NT2/D1 (cell line): ENCODE data around the gene MIER3.

Source experiments
- DNase-seq: peaks from one replicate; pipeline ENCODE4 v3.0.0-alpha.2; 2011; ENCODE audit warnings: low read depth, low spot score
- H3K27me3 ChIP-seq: 2 replicates; pipeline ENCODE4 v1.6.0; 2011; ENCODE audit warnings: mild to moderate bottlenecking; ENCODE audit not compliant: insufficient read length, insufficient read depth
- H3K36me3 ChIP-seq: 2 replicates; pipeline ENCODE4 v1.6.1; 2011; ENCODE audit warnings: mild to moderate bottlenecking, low read length, mixed read lengths; ENCODE audit not compliant: insufficient read depth, insufficient read length
- H3K4me1 ChIP-seq: 2 replicates; pipeline ENCODE4 v1.5.1; 2011; ENCODE audit not compliant: insufficient read depth, insufficient read length
- H3K4me3 ChIP-seq: 2 replicates; pipeline ENCODE4 v1.5.1; 2011; ENCODE audit warnings: low read depth; ENCODE audit not compliant: insufficient read length
- H3K9ac ChIP-seq: 2 replicates; pipeline ENCODE4 v1.6.0; 2011; ENCODE audit warnings: low read depth; ENCODE audit not compliant: insufficient read length
- H3K9me3 ChIP-seq: 2 replicates; pipeline ENCODE4 v1.5.1; 2011; ENCODE audit warnings: mild to moderate bottlenecking, low read length; ENCODE audit not compliant: insufficient read depth
- SUZ12 ChIP-seq: IDR thresholded peaks from 2 replicates; pipeline ENCODE4 v1.6.1; 2011; ENCODE audit not compliant: insufficient read length, insufficient read depth; ENCODE audit errors: extremely low read depth
- YY1 ChIP-seq: IDR thresholded peaks from 2 replicates; pipeline ENCODE4 v1.6.1; 2011; ENCODE audit not compliant: insufficient read length, insufficient read depth
- ZNF274 ChIP-seq: IDR thresholded peaks from 2 replicates; pipeline ENCODE4 v1.6.1; 2011; ENCODE audit warnings: mild to moderate bottlenecking, low read depth, low read length

MIER3 gene

GRCh38 chr5:56913766-56914165 lies 38.2 kb downstream of the MIER3 start:
- Histone ChIP-seq H3K4me1 (no peaks in the 10 kb centered on the region), H3K4me3 (no peak overlapping the region), H3K9me3 (no peaks in the 10 kb centered on the region), H3K36me3 (peaks cover 20% of the 10 kb centered on the region), H3K27me3 (no peaks in the 10 kb centered on the region), H3K9ac (no peak overlapping the region)
- TF ChIP-seq ZNF274 (no peak), YY1 (no peak), SUZ12 (no peak)
- no peak for DNase-seq

- peak overlapping the region; percentile 90 for H3K9ac ChIP-seq
- H3K27me3 ChIP-seq = no peaks in the 10 kb centered on the region
- no peaks in the 10 kb centered on the region for H3K9me3 ChIP-seq
- no peak for DNase-seq
- peak overlapping the region; percentile 76 for H3K4me3 ChIP-seq
- no peaks in the 10 kb centered on the region for H3K4me1 ChIP-seq
- TF ChIP-seq ZNF274 = no peak
- TF ChIP-seq YY1 = no peak
- TF ChIP-seq SUZ12 = no peak
- peaks cover 12% of the 10 kb centered on the region for H3K36me3 ChIP-seq
Observed at GRCh38 chr5:56910210-56910965, 41.5 kb downstream of the MIER3 start.

GRCh38 chr5:56909294-56910209 lies 42.4 kb downstream of the MIER3 start, which contains the start of gene SETD9:
Gene SETD9 (plus strand): TSS chr5:56909596. CDS start chr5:56909646, 50 bp downstream.
- DNase-seq = peak; percentile 91

GRCh38 chr5:56908942-56909293 lies 43.0 kb downstream of the MIER3 start:
- peaks cover 5% of the 10 kb centered on the region for H3K36me3 ChIP-seq
- peak overlapping the region; percentile 60 for H3K4me3 ChIP-seq
- H3K9me3 ChIP-seq = peaks cover 5% of the 10 kb centered on the region; the same call in 1 of the 2 replicates
- no peak for DNase-seq
- no peaks in the 10 kb centered on the region for H3K4me1 ChIP-seq
- no peak for TF ChIP-seq ZNF274
- TF ChIP-seq YY1 = no peak
- no peak for TF ChIP-seq SUZ12
- peak overlapping the region; percentile 90 for H3K9ac ChIP-seq
- H3K27me3 ChIP-seq = no peaks in the 10 kb centered on the region

More at GRCh38 chr5:56909294-56910209, 42.4 kb downstream of the MIER3 start, which contains the start of gene SETD9:
- no peaks in the 10 kb centered on the region for H3K27me3 ChIP-seq
- no peaks in the 10 kb centered on the region for H3K4me1 ChIP-seq
- H3K9ac ChIP-seq = peak within 1 kb of the TSS; percentile 90
- peaks cover 10% of the 10 kb centered on the region for H3K36me3 ChIP-seq
- H3K4me3 ChIP-seq = peak within 1 kb of the TSS; percentile 76
- TF ChIP-seq ZNF274 (no peak), YY1 (no peak), SUZ12 (no peak)
- no peaks in the 10 kb centered on the region; the same call in 1 of the 2 replicates for H3K9me3 ChIP-seq

GRCh38 chr5:56900858-56901578 lies 50.9 kb downstream of the MIER3 start:
- Histone ChIP-seq H3K4me1 (no peaks in the 10 kb centered on the region), H3K36me3 (no peaks in the 10 kb centered on the region), H3K9me3 (peaks cover 5% of the 10 kb centered on the region; the same call in 1 of the 2 replicates), H3K9ac (no peak overlapping the region), H3K27me3 (no peaks in the 10 kb centered on the region), H3K4me3 (no peak overlapping the region)
- TF ChIP-seq YY1 (no peak), ZNF274 (no peak), SUZ12 (no peak)
- DNase-seq = no peak

- H3K36me3 ChIP-seq = no peaks in the 10 kb centered on the region
- H3K4me3 ChIP-seq = no peak overlapping the region
- H3K27me3 ChIP-seq = no peaks in the 10 kb centered on the region
- TF ChIP-seq SUZ12 (no peak), YY1 (no peak), ZNF274 (no peak)
- H3K4me1 ChIP-seq = no peaks in the 10 kb centered on the region
- H3K9me3 ChIP-seq = peaks cover 5% of the 10 kb centered on the region; the same call in 1 of the 2 replicates
- DNase-seq = no peak
- H3K9ac ChIP-seq = no peak overlapping the region
Observed at GRCh38 chr5:56900395-56900794, 51.5 kb downstream of the MIER3 start.

- TF ChIP-seq SUZ12 (no peak), ZNF274 (no peak), YY1 (no peak)
- DNase-seq = no peak
- no peak overlapping the region for H3K9ac ChIP-seq
Observed at GRCh38 chr5:56898213-56898612, 53.7 kb downstream of the MIER3 start.

More at GRCh38 chr5:56898213-56898612, 53.7 kb downstream of the MIER3 start:
- Histone ChIP-seq H3K27me3 (no peaks in the 10 kb centered on the region), H3K9me3 (no peaks in the 10 kb centered on the region), H3K4me1 (no peaks in the 10 kb centered on the region), H3K4me3 (no peak overlapping the region), H3K36me3 (peaks cover 13% of the 10 kb centered on the region)
